Measurements from ENCODE around the gene PTPN21.
"Not testable (repeated sequence)": the region's sequence is repeated elsewhere in the genome, so short reads cannot be mapped to it uniquely, and the experiment has no call there.

The PTPN21 gene

GRCh38 chr14:88542857-88543795 lies 11.7 kb downstream of the PTPN21 start:
- DNase-seq, result no peak
- Mint-ChIP-seq H3K27me3 (peaks cover 9% of the 10 kb centered on the region), H3K27ac (no peak overlapping the region), H3K4me1 (ENCODE audit: low read depth) (no peaks in the 10 kb centered on the region), H3K9me3 (no peaks in the 10 kb centered on the region), H3K4me3 (no peak overlapping the region), H3K36me3 (ENCODE audit: low read depth) (no peaks in the 10 kb centered on the region)

- no peak overlapping the region for H3K27ac Mint-ChIP-seq
- peaks cover 9% of the 10 kb centered on the region for H3K27me3 Mint-ChIP-seq
- H3K4me1 Mint-ChIP-seq (ENCODE audit: low read depth), result no peaks in the 10 kb centered on the region
- no peak overlapping the region for H3K4me3 Mint-ChIP-seq
- H3K9me3 Mint-ChIP-seq, result no peaks in the 10 kb centered on the region
- no peaks in the 10 kb centered on the region for H3K36me3 Mint-ChIP-seq (ENCODE audit: low read depth)
- no peak for DNase-seq
These were observed 13.5 kb downstream of the PTPN21 start for GRCh38 chr14:88541324-88541723.

GRCh38 chr14:88535813-88536212 lies 19.0 kb downstream of the PTPN21 start:
- DNase-seq, result no peak
- peaks cover 10% of the 10 kb centered on the region for H3K27me3 Mint-ChIP-seq

GRCh38 chr14:88535149-88535548 lies 19.7 kb downstream of the PTPN21 start:
- Mint-ChIP-seq H3K4me3 (no peak overlapping the region), H3K27ac (no peak overlapping the region), H3K27me3 (peaks cover 10% of the 10 kb centered on the region), H3K36me3 (ENCODE audit: low read depth) (no peaks in the 10 kb centered on the region), H3K4me1 (ENCODE audit: low read depth) (no peaks in the 10 kb centered on the region), H3K9me3 (peaks cover 6% of the 10 kb centered on the region)
- no peak for DNase-seq

More at GRCh38 chr14:88535813-88536212, 19.0 kb downstream of the PTPN21 start:
- H3K36me3 Mint-ChIP-seq (ENCODE audit: low read depth), result no peaks in the 10 kb centered on the region
- no peak overlapping the region for H3K27ac Mint-ChIP-seq
- no peaks in the 10 kb centered on the region for H3K4me1 Mint-ChIP-seq (ENCODE audit: low read depth)
- no peak overlapping the region for H3K4me3 Mint-ChIP-seq
- no peaks in the 10 kb centered on the region for H3K9me3 Mint-ChIP-seq

- Mint-ChIP-seq H3K4me3 (no peak overlapping the region), H3K27me3 (peaks cover 21% of the 10 kb centered on the region), H3K27ac (no peak overlapping the region), H3K9me3 (peaks cover 19% of the 10 kb centered on the region), H3K36me3 (ENCODE audit: low read depth) (no peaks in the 10 kb centered on the region), H3K4me1 (ENCODE audit: low read depth) (no peaks in the 10 kb centered on the region)
- DNase-seq, result no peak
These were observed 21.7 kb downstream of the PTPN21 start for GRCh38 chr14:88533064-88533602.

- H3K4me3 Mint-ChIP-seq; DNase-seq; H3K36me3 Mint-ChIP-seq (ENCODE audit: low read depth); H3K27ac Mint-ChIP-seq; H3K4me1 Mint-ChIP-seq (ENCODE audit: low read depth): not testable (repeated sequence)
- peaks cover 19% of the 10 kb centered on the region for H3K9me3 Mint-ChIP-seq
- peaks cover 44% of the 10 kb centered on the region for H3K27me3 Mint-ChIP-seq
These were observed 24.9 kb downstream of the PTPN21 start for GRCh38 chr14:88529889-88530288.

- no peak for DNase-seq
- Mint-ChIP-seq H3K9me3 (no peaks in the 10 kb centered on the region), H3K4me3 (no peak overlapping the region), H3K36me3 (ENCODE audit: low read depth) (no peaks in the 10 kb centered on the region), H3K4me1 (ENCODE audit: low read depth) (no peaks in the 10 kb centered on the region), H3K27ac (no peak overlapping the region), H3K27me3 (peaks cover 30% of the 10 kb centered on the region)
These were observed 32.4 kb downstream of the PTPN21 start for GRCh38 chr14:88522393-88522792.

- Mint-ChIP-seq H3K9me3 (no peaks in the 10 kb centered on the region), H3K27ac (no peak overlapping the region), H3K36me3 (ENCODE audit: low read depth) (no peaks in the 10 kb centered on the region), H3K4me1 (ENCODE audit: low read depth) (no peaks in the 10 kb centered on the region), H3K27me3 (peaks cover 29% of the 10 kb centered on the region), H3K4me3 (no peak overlapping the region)
- DNase-seq, result no peak
These were observed 33.0 kb downstream of the PTPN21 start for GRCh38 chr14:88521818-88522217.

GRCh38 chr14:88519907-88520306 lies 34.9 kb downstream of the PTPN21 start:
- Mint-ChIP-seq H3K9me3 (no peaks in the 10 kb centered on the region), H3K27me3 (peaks cover 32% of the 10 kb centered on the region), H3K27ac (no peak overlapping the region), H3K36me3 (ENCODE audit: low read depth) (no peaks in the 10 kb centered on the region), H3K4me1 (ENCODE audit: low read depth) (no peaks in the 10 kb centered on the region), H3K4me3 (no peak overlapping the region)
- no peak for DNase-seq

GRCh38 chr14:88518592-88519512 lies 36.0 kb downstream of the PTPN21 start:
- DNase-seq, result no peak
- Mint-ChIP-seq H3K9me3 (no peaks in the 10 kb centered on the region), H3K4me1 (ENCODE audit: low read depth) (no peaks in the 10 kb centered on the region), H3K27me3 (peaks cover 36% of the 10 kb centered on the region), H3K4me3 (no peak overlapping the region), H3K36me3 (ENCODE audit: low read depth) (no peaks in the 10 kb centered on the region), H3K27ac (no peak overlapping the region)

GRCh38 chr14:88516861-88517357 lies 37.9 kb downstream of the PTPN21 start:
- H3K27me3 Mint-ChIP-seq, result peaks cover 34% of the 10 kb centered on the region
- no peaks in the 10 kb centered on the region for H3K4me1 Mint-ChIP-seq (ENCODE audit: low read depth)
- no peak for DNase-seq
- H3K36me3 Mint-ChIP-seq (ENCODE audit: low read depth), result no peaks in the 10 kb centered on the region
- no peak overlapping the region for H3K27ac Mint-ChIP-seq
- H3K9me3 Mint-ChIP-seq, result no peaks in the 10 kb centered on the region
- H3K4me3 Mint-ChIP-seq, result no peak overlapping the region

- no peak for DNase-seq
- H3K4me3 Mint-ChIP-seq, result no peak overlapping the region
- H3K36me3 Mint-ChIP-seq (ENCODE audit: low read depth), result no peaks in the 10 kb centered on the region
- peaks cover 33% of the 10 kb centered on the region for H3K27me3 Mint-ChIP-seq
- H3K4me1 Mint-ChIP-seq (ENCODE audit: low read depth), result no peaks in the 10 kb centered on the region
- H3K27ac Mint-ChIP-seq, result no peak overlapping the region
- H3K9me3 Mint-ChIP-seq, result no peaks in the 10 kb centered on the region
These were observed 39.1 kb downstream of the PTPN21 start for GRCh38 chr14:88515499-88516221.

- Mint-ChIP-seq H3K4me3 (no peak overlapping the region), H3K4me1 (ENCODE audit: low read depth) (no peaks in the 10 kb centered on the region), H3K27ac (no peak overlapping the region), H3K27me3 (peaks cover 18% of the 10 kb centered on the region), H3K36me3 (ENCODE audit: low read depth) (no peaks in the 10 kb centered on the region), H3K9me3 (no peaks in the 10 kb centered on the region)
- DNase-seq, result no peak
These were observed 47.6 kb downstream of the PTPN21 start for GRCh38 chr14:88507208-88507607.

GRCh38 chr14:88505621-88506020 lies 49.2 kb downstream of the PTPN21 start:
- Mint-ChIP-seq H3K4me3 (no peak overlapping the region), H3K9me3 (no peaks in the 10 kb centered on the region), H3K4me1 (ENCODE audit: low read depth) (no peaks in the 10 kb centered on the region), H3K36me3 (ENCODE audit: low read depth) (no peaks in the 10 kb centered on the region), H3K27ac (no peak overlapping the region), H3K27me3 (peaks cover 21% of the 10 kb centered on the region)
- no peak for DNase-seq

Measured in activated T-cell treated with anti-CD3 and anti-CD28 coated beads, Interleukin-2, amount 50 U/mL, for 24 hours (primary cell).